Stimulated activated CD4-positive, alpha-beta T cell treated with anti-CD3 and anti-CD28 coated beads, Interleukin-4, amount 100 ng/mL, for 24 hours (primary cell): ENCODE measurements around the gene ZNF407.

ENCODE experiments used
- DNase-seq: peaks from one replicate; pipeline ENCODE4 v3.0.0-alpha.2; 2020

Gene ZNF407

GRCh38 chr18:74836296-74837139 is 238.8 kb downstream of the ZNF407 start:
- no peak for DNase-seq

GRCh38 chr18:74840492-74841167 is 243.0 kb downstream of the ZNF407 start:
- DNase-seq, result no peak

GRCh38 chr18:74841248-74841647 is 243.6 kb downstream of the ZNF407 start:
- DNase-seq, result no peak

GRCh38 chr18:74849301-74849700 is 251.6 kb downstream of the ZNF407 start:
- DNase-seq, result no peak

- DNase-seq, result no peak
These were observed 258.8 kb downstream of the ZNF407 start for GRCh38 chr18:74856434-74856833.

GRCh38 chr18:74856928-74857327 is 259.3 kb downstream of the ZNF407 start:
- no peak for DNase-seq

- no peak for DNase-seq
These were observed 260.2 kb downstream of the ZNF407 start for GRCh38 chr18:74857901-74858300.

GRCh38 chr18:74861154-74861553 is 263.5 kb downstream of the ZNF407 start:
- no peak for DNase-seq

GRCh38 chr18:74862094-74862493 is 264.4 kb downstream of the ZNF407 start:
- no peak for DNase-seq

- DNase-seq, result no peak
These were observed 268.9 kb downstream of the ZNF407 start for GRCh38 chr18:74866577-74866976.

GRCh38 chr18:74868461-74868860 is 270.8 kb downstream of the ZNF407 start:
- no peak for DNase-seq

GRCh38 chr18:74869904-74870863 is 272.5 kb downstream of the ZNF407 start:
- no peak for DNase-seq

- no peak for DNase-seq
These were observed 273.3 kb downstream of the ZNF407 start for GRCh38 chr18:74870950-74871349.

- no peak for DNase-seq
These were observed 276.0 kb downstream of the ZNF407 start for GRCh38 chr18:74873629-74874028.

- DNase-seq, result no peak
These were observed 276.7 kb downstream of the ZNF407 start for GRCh38 chr18:74874351-74874750.

GRCh38 chr18:74876630-74877243 is 279.1 kb downstream of the ZNF407 start:
- no peak for DNase-seq

- no peak for DNase-seq
These were observed 280.6 kb downstream of the ZNF407 start for GRCh38 chr18:74878267-74878666.

- DNase-seq, result no peak
These were observed 283.1 kb downstream of the ZNF407 start for GRCh38 chr18:74880706-74881278.

GRCh38 chr18:74892066-74892627 is 294.5 kb downstream of the ZNF407 start:
- no peak for DNase-seq

GRCh38 chr18:74895686-74896085 is 298.0 kb downstream of the ZNF407 start:
- DNase-seq, result no peak

- peak; percentile 11 for DNase-seq
These were observed 298.8 kb downstream of the ZNF407 start for GRCh38 chr18:74896390-74896991.
